Hematopoietic multipotent progenitor cell treated with erythropoietin and hydrocortisone succinate and interleukin-3 and kit ligand, for 17 days (in vitro differentiated cells): ENCODE results near the gene FAM237A.
A peak's percentile ranks its signal among the peaks of the same experiment; 100 is the strongest.

ENCODE experiments used
- DNase-seq: peaks from one replicate; pipeline ENCODE4 v3.0.0-alpha.2; 2015; ENCODE audit warnings: low spot score

FAM237A gene

GRCh38 chr2:206688990-206689389 lies 46.7 kb downstream of the FAM237A start:
- DNase-seq, result no peak

- no peak for DNase-seq
These were observed 50.7 kb downstream of the FAM237A start for GRCh38 chr2:206692971-206693370.

- DNase-seq, result peak; percentile 61
These were observed 51.3 kb downstream of the FAM237A start for GRCh38 chr2:206693399-206694137.

DNA sequence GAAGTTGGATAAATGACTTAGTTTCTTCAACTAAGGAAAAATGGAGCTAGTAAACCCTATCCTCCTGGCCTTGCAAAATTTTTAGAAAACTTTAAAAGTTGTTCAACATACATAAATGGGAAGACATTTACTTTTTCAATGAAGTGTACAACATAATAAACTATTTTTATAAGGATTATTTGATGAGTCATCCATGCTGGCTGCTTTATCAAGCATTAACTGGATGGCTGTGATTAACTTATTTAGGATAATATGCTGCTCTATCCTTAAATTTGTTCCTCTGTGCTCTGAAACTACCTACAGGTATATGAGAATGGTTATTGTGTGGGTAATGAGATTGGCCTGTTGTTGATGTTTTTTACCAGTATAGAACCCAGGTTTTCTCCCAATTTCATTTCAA lies 54.6 kb downstream of the FAM237A start:
- DNase-seq, result no peak

- no peak for DNase-seq
These were observed 56.5 kb downstream of the FAM237A start for GRCh38 chr2:206698811-206699210.
